Pancreas (tissue), 10 donors: ENCODE measurements around the gene CGN. TPM values are rescaled to one million over a fixed set of nuclear protein-coding genes. Genes with fewer than 3 reads are reported as not detected.
A peak's percentile ranks its signal among the peaks of the same experiment; 100 is the strongest.

ENCODE experiments used
- ATAC-seq, 4 donors: fragments of 200-7000 bp; cut with Tn5 transposase; one replicate each; pipeline versions ENCODE4 v1.8.0 to v1.9.1; 2020; ENCODE audit warnings: mild to moderate bottlenecking in 4 of 4, moderate library complexity in 4 of 4
- DNase-seq, 6 donors: peaks; one replicate each; pipeline ENCODE4 v3.0.0-alpha.2; 2020
- FAIRE-seq: peaks from 2 replicates; lab custom pipeline; 2012; peaks lifted over from hg19 to GRCh38; lab: Jason Lieb, UNC
- H3K27ac ChIP-seq, 4 donors: fragments of 200-600 bp; sonication (generic); 1 replicate in 3 of 4; 2 replicates in 1 of 4; pipeline versions ENCODE4 v1.5.0 to v1.8.0; 2020
- H3K27me3 ChIP-seq, 4 donors: fragments of 200-600 bp; one replicate each; pipeline ENCODE4 v1.8.0; 2021
- H3K36me3 ChIP-seq, 3 donors: fragments of 200-600 bp; sonication (generic) in 1 of 3; one replicate each; pipeline versions ENCODE4 v1.5.0 to v1.8.0; 2020 to 2021
- H3K4me1 ChIP-seq, 3 donors: fragments of 200-600 bp; one replicate each; pipeline ENCODE4 v1.8.0; 2021
- H3K4me3 ChIP-seq, 4 donors: fragments of 200-600 bp; sonication (generic) in 2 of 4; one replicate each; pipeline versions ENCODE4 v1.5.0 to v1.8.0; 2020 to 2021
- H3K9me3 ChIP-seq, 4 donors: fragments of 200-600 bp; one replicate each; pipeline ENCODE4 v1.8.0; 2021
- WGBS, 2 donors: extraction: QIAGEN DNeasy Blood & Tissue Kit; methylation state at CpG; one replicate each; pipeline ENCODE4 v1.1.7; 2013; 5-methylcytosine and 5-hydroxymethylcytosine counted together
- intact Hi-C, 3 donors: fragments of 100-400 bp; cut with DNase I; formaldehyde crosslinking; loops; one replicate each; pipeline versions ENCODE4 v1.11.1 to v1.14.2; 2022
- polyA plus RNA-seq, 2 donors: library from polyadenylated mRNA; stranded (reverse); fragments of 200-250 nt; gene quantifications; one replicate each; pipeline ENCODE4 v1.2.3, GENCODE V29; 2013
- total RNA-seq, 6 donors: library from RNA; stranded (reverse); fragmentation: NEBNext Ultra II Directional in 4 of 6; extraction: Animal tissue kit (Norgen Biotek cat#: 25700) in 4 of 6; gene quantifications; one replicate each; pipeline versions ENCODE4 v1.2.1 to v1.2.4, GENCODE V29; 2021 to 2023
- TF ChIP-seq, protein P1 (sequence below), 4 donors: fragments of 200-600 bp; sonication (generic) in 3 of 4; IDR thresholded peaks; one replicate each; pipeline versions ENCODE4 v1.5.0 to v1.8.0; 2021; ENCODE audit warnings: antibody characterized with exemption in 4 of 4
- donor health status: healthy with polysubstance abuse.
- donor health status: DM: no; HTN: no; CAD: no; lungs with moderate emphysema.
- donor health status: DM: no; HTN: no; CAD: no.
- donor health status: control.
- donor health status: control.
- donor health status: Bipolar disorder and iron deficiency.
- donor health status: DM: yes; HTN: yes; CAD: no.
- donor health status: DM: no; HTN: no; CAD: no.
- donor health status: DM: no; HTN: no; CAD: no.
- donor health status: DM: yes; HTN: yes; CAD: no.

Gene CGN
- total and polyA plus RNA-seq, 8 donors = 26.9 to 63.2 (median 40.3) TPM

- Histone ChIP-seq H3K36me3 (no peaks in the 10 kb centered on the region), H3K4me3 (no peak overlapping the region), H3K27me3 (no peaks in the 10 kb centered on the region), H3K27ac (no peak overlapping the region), H3K9me3 (no peaks in the 10 kb centered on the region), H3K4me1 (peaks cover 11 to 35% (median 12%) of the 10 kb centered on the region in 3 donors)
- FAIRE-seq (no peak), ATAC-seq (no peak), DNase-seq (no peak)
- WGBS, 2 donors = 70 to 73% methylated on average over 1 of the region's 1 CpG
- intact Hi-C loops = no loop called here
- TF ChIP-seq, protein P1, sequence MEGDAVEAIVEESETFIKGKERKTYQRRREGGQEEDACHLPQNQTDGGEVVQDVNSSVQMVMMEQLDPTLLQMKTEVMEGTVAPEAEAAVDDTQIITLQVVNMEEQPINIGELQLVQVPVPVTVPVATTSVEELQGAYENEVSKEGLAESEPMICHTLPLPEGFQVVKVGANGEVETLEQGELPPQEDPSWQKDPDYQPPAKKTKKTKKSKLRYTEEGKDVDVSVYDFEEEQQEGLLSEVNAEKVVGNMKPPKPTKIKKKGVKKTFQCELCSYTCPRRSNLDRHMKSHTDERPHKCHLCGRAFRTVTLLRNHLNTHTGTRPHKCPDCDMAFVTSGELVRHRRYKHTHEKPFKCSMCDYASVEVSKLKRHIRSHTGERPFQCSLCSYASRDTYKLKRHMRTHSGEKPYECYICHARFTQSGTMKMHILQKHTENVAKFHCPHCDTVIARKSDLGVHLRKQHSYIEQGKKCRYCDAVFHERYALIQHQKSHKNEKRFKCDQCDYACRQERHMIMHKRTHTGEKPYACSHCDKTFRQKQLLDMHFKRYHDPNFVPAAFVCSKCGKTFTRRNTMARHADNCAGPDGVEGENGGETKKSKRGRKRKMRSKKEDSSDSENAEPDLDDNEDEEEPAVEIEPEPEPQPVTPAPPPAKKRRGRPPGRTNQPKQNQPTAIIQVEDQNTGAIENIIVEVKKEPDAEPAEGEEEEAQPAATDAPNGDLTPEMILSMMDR (IDR thresholded peaks at IDR 0.05) = no peak
Observed at GRCh38 chr1:151545542-151545941, 34.4 kb downstream of the CGN start.

DNA sequence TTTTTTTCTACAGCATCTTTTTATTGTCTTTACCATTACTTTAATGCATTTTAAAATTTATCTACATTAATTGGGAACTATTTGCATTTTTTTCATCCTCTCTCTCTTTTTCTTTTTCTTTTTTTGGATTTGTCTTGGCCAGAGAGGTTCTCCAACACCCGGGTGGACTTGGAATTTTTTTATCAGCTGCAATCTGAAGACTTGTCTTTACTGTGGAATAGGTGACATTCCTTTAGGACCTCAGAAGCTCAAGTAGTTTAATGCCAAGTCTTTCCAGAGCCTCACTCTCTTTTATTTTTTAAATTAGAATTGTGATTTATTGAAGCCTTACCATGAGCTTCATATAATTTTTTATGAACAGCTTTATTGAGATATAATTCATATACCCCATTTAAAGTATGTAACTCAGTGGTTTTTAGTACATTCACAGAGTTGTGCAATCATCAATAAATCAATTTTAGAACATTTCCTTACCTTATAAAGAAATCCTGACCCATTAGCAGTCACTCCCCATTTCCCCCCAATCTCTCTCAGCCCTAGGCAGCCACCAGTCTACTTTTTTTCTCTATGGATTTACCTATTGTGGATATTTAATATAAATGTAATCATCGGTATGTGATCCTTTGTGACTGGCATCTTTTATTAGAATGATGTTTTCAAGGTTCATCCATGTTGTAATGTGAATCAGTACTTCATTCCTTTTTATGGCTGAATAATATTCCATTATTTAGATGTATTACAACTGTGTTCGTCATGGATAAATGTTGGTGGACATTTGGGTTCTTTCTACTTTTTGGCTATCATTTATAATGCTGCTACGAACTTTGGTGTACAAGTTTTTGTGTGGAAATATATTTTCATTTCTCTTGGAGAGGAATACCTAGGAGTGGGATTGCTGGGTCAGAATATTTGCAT lies 35.1 kb downstream of the CGN start:
- intact Hi-C loops = no loop called here

GRCh38 chr1:151547119-151547899 lies 36.1 kb downstream of the CGN start:
- FAIRE-seq = no peak
- Histone ChIP-seq H3K4me3 (no peak overlapping the region), H3K27ac (peak overlapping the region; percentile 26 to 67 (median 47)), H3K9me3 (no peaks in the 10 kb centered on the region), H3K27me3 (no peaks in the 10 kb centered on the region), H3K36me3 (no peaks in the 10 kb centered on the region), H3K4me1 (peaks cover 4 to 30% (median 9%) of the 10 kb centered on the region in 3 donors)
- TF ChIP-seq, protein P1 (IDR thresholded peaks at IDR 0.05) = no peak
- ATAC-seq = peak; percentile 82 to 92 (median 88)
- peak in 4 of 6 donors; percentile 60 to 74 (median 68) for DNase-seq
- intact Hi-C loops = no loop called here
- 54% methylated on average over 7 of the region's 7 CpGs for WGBS, 2 donors

More for the DNA sequence above, 35.1 kb downstream of the CGN start:
- Histone ChIP-seq H3K27ac (peak overlapping the region in 1 of 4 donors; percentile 67), H3K9me3 (no peaks in the 10 kb centered on the region), H3K4me3 (no peak overlapping the region), H3K27me3 (no peaks in the 10 kb centered on the region), H3K4me1 (peaks cover 11 to 35% (median 12%) of the 10 kb centered on the region in 3 donors), H3K36me3 (no peaks in the 10 kb centered on the region)
- TF ChIP-seq, protein P1 (IDR thresholded peaks at IDR 0.05) = no peak
- no peak for ATAC-seq
- FAIRE-seq = no peak
- no peak for DNase-seq
- 86 to 87% methylated on average over 4 of the region's 4 CpGs for WGBS, 2 donors

- Histone ChIP-seq H3K9me3 (no peaks in the 10 kb centered on the region), H3K27ac (peak overlapping the region in 3 of 4 donors; percentile 29 to 67 (median 65)), H3K4me1 (peaks cover 0 to 24% (median 5%) of the 10 kb centered on the region in 3 donors), H3K36me3 (no peaks in the 10 kb centered on the region), H3K27me3 (no peaks in the 10 kb centered on the region), H3K4me3 (no peak overlapping the region)
- ATAC-seq (no peak), DNase-seq (no peak), FAIRE-seq (no peak)
- TF ChIP-seq, protein P1 (IDR thresholded peaks at IDR 0.05) = no peak
- intact Hi-C loops = no loop called here
- WGBS, 2 donors = 97% methylated on average over 3 of the region's 3 CpGs
Observed at GRCh38 chr1:151547900-151548230, 36.7 kb downstream of the CGN start.
